ENCODE measurements around the gene FNDC5.
A peak's percentile ranks its signal among the peaks of the same experiment; 100 is the strongest.
"Not testable (repeated sequence)": the region's sequence is repeated elsewhere in the genome, so short reads cannot be mapped to it uniquely, and the experiment has no call there.

Gene FNDC5

DNA sequence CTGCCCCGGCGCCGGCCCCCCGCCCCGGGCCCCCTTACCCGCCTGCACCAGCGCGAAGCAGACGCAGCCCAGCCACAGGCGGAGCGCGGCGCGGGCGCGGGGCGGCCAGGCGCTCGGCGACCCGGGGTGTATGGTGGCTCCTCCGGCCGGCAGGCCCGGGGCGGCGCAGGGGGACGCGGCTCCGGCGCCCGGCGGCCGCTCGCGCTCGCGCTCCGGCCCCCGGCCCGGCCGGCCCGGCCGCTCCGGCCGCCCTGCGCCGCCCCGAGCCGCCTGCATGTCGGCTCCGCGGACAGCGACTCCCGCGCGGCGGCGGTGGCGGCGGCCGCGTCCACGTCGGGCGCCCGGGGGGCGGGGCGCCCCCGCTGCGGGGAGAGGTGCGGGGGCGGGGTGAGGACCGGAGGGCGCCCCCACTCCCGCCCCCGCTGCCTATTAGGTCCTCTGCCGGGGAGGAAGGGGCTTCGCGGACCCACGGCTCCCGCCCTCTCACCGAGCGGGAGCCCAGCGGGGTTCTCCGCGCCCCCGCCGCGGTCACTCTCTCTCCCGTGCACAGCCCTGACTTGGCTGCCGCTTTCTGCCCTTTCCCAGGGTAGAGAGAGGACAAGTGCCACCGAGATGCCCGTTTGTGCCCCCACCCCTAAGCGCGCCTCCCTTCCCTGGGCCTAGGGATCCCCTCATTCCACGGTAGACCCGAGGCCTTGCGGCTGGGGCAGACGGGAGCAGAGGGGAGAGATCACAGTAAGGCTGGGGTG, at the start of gene FNDC5:
FNDC5 (minus strand) TSS at position 298 of the 749 bp plus-strand sequence.
- DNase-seq: peak; percentile 69

DNA sequence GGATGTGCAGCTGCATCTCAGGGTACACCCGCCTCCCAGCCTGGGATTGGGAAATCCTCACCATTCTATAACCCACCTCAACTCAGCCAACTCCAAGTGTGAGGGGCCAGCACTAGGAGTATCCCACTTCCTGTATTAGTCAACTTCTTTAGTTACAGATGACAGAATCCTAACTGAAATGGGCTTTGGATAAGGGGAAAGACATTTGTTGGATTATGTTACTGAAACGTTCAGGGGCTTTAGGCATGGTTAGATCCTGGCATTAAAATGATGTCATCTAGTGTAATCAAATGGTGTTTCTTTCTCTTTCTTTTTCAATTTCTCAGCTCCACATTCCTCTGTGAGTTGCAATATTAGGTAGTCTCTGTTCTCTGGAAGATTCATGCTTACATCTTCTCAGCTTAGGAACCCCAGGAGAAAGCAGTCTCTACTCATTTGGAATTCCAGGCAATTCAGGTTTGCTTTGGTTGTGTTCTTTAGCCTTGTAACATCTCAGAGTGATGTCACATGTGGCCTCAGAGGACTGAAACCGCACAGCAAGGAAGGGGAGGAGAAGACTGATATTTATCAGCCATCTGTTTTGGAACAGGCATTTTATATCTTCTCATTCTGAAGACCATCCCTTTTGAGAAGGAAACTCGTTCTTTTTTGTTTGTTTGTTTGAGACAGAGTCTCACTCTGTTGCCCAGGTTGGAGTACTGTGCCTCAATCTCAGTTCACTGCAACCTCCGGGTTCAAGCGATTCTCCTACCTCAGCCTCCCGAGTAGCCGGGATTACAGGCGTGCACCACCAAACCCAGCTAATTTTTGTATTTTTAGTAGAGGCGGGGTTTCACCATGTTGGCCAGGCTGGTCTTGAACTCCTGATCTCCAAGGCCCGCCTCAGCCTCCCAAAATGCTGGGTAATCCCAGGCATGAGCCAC, 49.4 kb upstream of the FNDC5 start:
- no peak for DNase-seq

DNA sequence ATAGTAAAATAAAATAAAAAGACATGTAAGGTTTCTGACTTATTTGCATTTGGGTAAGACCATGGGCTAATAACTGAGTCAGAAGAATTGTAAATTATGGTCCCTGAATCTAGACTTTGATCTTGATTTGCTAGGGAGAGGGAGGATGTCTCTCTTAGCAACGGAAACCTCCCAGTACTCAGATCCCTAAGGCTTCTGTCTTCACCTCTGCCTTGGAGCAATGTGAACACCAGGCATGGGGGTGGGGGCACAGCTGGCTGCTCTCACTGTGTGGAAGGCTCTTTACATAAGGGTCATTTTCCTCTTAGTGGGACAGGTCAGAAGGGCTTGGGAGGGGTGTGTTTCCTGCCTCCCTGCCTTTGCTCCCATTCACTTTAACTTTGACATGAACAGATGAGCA, 47.5 kb upstream of the FNDC5 start:
- DNase-seq: no peak

DNA sequence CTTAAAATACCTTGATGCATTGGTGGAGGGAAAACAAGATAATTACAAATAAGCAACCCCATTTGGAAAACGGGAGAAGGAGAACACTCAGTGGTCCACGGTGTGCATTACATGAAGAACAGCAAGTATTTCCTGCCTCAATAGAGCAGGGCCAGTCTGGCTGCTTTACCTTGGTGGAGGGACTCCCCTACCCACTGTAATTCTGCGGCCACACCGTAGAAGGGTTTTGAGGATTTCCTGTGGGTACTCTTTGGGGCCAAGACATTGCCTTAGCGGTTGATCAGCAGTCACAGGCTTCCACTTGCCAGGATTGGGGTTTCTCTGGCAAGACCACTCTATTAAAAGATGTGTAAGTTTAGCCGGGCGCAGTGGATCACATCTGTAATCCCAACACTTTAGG, 46.8 kb upstream of the FNDC5 start:
- DNase-seq: no peak

DNA sequence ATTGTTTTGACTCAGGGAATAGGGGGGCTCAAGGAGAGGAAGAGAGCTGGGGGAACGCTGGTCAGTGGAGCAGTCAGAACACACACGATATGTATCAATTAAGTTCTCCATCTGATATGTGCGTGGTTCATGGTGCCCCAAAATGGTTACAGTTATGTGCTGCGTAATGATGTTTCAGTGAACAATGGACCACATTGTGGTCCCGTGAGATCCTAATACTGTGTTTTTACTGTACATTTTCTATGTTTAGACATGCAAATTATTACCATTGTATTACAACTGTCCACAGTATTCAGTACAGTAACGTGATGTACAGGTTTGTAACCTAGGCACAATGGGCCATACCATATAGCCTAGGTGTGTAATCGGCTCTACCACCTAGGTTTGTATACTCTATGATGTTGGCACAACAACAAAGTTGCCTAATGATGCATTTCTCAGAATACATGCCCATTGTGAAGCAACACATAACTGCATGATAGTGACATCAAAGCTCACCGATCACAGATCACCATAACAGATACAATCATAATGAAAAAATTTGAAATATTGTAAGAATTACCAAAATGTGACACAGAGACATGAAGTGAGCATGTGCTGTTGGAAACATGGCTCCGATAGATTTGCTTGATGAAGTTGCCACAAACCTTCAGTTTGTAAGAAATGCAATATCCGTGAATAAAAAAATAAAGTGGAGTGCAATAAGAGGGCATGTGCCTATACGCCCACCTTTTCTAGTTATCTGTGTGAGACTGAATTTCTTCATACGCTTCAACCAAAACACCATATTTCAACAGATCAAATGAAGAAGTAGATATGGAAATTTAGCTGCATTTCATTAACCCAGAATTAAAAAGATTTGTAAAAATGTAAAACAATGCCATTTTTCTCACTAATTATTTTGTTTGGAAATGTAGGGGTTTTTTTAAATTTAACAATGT, 45.3 kb upstream of the FNDC5 start:
- no peak for DNase-seq

DNA sequence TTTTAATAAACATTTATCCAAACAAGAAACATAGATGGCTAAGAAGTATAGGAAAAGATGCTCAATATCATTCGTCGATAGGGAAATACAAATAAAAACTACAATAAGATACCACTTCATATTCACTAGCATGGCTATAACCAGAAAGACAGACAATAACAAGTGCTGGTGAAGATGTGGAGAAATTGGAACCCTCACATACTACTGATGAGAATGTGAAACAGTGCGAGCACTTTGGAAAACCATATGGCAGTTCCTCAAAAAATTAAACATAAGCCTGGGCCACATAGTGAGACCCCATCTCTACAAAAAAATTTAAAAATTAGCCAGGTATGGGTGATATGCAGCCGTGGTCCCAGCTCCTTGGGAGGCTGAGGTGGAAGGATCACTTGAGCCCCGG, 39.6 kb upstream of the FNDC5 start:
- DNase-seq: no peak

DNA sequence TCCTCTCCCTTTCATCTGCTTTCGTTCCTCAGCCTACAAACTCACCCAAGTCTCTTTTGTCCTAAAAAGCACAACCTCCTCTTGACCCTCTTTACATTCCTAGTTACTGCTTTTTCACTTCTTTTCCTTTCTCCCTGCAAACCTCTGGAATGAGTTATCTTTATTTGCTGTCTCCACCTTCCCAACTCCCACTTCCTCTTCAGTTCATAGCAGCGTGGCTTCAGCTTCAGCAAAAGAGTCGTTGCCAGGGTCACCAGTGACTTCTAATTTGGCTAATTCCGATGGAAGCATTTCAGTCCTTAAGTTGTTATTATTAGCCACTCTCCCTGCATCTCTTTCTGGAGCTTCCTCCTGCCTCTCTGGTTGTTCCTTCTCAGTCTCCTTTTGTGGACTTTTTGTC, 36.7 kb upstream of the FNDC5 start:
- no peak for DNase-seq

DNA sequence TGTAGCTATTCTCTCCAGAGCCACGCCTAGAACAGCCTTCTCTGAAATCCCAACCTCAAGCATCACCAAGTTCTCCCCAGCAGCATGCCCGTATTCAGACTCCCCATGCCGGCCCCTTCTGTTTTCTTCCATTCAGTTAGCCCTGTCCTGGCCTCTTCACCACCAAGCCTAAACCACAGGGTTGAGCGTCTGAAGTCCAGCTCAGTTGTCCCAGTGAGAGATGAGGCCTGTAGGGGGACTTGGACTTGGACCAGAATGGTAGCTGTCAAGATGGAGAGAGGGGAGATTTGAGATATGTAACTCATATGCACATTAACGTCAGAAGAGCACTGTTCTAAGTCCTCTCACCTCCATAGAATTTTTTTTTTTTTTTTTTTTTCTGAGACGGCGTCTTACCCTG, 35.9 kb upstream of the FNDC5 start:
- DNase-seq: no peak

DNA sequence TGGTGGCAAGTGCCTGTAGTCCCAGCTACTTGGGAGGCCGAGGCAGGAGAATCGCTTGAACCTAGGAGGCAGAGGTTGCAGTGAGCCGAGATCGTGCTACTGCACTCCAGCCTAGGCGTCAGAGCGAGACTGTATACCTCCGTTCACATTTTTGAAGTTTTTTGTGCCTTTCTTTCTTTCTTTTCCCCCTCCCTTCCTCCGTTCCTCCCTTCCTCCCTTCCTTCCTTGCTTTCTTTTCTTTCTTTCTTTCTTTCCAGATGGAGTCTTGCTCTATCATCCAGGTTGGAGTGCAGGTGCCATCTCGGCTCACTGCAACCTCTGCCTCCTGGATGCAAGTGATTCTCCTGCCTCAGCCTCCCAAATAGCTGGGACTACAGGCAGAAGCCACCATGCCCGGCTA, 34.9 kb upstream of the FNDC5 start:
- DNase-seq: not testable (repeated sequence)

DNA sequence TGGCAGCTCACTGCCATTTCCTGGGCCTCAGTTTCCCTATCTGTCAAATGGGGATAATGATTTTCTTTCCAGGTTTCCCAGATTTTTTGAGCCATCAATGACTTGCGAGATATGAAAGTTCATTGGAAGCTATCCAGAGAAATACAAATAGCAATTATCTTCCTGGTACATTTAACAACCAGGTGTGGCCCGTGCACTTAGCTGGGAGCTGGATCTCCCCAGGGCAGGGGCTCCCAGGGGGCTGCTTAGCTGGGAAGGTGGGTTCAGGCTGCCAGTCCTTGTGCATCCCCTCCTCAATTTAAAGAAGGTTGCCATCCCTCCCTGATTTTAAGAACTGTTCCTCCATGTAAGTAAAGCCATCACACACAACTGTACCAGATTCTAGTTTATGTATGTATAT, 34.1 kb upstream of the FNDC5 start:
- DNase-seq: no peak

DNA sequence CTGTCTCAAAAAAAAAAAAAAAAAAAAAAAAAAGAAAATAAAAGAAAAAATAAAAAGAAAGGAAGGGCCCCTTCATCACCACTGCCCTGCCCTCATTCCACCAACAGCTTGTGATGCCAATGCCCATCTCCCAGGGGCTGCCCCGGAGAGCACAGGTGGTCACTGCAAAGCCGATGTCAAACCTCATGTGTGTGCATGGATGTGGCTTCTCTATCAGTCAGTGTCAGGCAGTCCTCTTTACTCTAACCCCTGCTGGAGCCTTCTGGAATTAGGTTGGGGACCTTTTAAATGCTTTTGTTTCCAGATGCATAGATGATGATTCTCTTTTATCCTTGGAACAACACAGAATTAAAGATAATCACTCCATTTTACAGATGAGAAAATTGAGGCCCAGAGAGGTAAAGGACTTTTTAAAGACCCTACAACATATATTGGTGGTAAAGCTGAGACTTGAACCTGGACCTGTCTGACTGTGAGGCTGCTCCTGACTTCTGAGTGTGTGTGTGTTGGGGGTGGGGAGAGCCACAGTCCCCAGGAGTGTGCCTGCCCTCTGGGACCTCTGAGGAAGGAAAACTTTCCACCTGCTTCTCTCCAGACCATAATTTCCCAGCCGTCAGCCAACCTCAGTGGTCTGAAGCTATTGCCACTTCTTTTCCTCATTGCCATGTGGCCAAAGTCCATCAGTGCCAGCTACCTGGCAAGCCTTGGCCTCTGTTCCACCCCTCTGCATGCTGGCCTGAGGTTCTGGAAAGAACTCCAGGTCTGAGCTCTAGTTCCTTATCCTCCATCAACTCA, 33.5 kb upstream of the FNDC5 start:
- peak; percentile 46 for DNase-seq

DNA sequence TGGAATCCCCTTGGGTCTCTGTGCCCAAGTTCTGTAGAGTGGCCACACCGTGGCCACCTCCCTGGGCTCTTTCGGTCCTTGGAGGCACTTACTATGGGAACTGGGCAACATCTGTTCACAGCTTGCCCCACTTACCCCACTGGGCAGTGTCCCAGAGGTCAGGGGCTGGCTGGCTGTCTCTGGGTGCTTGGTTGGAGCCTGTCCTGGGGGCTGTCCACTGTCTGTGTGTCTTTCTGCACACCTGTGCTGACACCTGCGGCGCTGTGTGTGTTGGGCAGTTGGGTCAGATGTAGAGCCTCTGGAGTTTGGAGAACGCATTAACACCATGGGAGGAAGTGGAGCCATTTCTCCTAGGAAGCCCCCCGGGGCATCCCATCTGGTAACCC, 31.8 kb upstream of the FNDC5 start:
- no peak for DNase-seq

DNA sequence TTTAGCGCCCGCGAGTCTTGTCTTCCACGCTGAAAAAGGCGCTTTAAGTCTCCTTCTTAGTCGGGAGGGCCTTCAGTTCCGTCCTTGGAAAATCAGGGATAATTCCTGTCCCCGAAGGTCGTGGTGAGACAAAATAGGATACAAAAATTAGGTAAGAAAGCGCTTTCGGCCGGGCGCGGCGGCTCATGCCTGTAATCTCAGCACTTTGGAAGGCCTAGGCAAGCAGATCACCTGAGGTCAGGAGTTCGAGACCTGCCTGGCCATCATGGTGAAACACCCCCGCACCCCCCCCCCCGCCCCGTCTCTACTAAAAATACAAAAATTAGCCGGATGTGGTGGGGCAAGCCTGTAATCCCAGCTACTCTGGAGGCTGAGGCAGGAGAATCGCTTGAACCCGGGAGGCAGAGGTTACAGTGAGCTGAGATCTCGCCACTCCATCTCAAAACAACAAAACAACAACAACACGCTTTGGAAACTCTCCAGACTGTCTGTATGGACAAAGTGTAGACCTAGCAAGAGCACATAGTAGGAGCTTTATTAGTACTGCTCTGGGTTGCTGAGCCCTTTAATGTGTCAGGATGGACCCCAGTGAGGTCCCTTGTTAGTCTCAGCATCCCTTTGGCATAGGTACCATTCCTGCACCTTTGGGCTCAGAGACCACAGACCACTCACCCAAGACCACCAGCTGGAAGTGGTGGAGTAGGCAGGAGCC, 31.3 kb upstream of the FNDC5 start:
- peak; percentile 46 for DNase-seq

DNA sequence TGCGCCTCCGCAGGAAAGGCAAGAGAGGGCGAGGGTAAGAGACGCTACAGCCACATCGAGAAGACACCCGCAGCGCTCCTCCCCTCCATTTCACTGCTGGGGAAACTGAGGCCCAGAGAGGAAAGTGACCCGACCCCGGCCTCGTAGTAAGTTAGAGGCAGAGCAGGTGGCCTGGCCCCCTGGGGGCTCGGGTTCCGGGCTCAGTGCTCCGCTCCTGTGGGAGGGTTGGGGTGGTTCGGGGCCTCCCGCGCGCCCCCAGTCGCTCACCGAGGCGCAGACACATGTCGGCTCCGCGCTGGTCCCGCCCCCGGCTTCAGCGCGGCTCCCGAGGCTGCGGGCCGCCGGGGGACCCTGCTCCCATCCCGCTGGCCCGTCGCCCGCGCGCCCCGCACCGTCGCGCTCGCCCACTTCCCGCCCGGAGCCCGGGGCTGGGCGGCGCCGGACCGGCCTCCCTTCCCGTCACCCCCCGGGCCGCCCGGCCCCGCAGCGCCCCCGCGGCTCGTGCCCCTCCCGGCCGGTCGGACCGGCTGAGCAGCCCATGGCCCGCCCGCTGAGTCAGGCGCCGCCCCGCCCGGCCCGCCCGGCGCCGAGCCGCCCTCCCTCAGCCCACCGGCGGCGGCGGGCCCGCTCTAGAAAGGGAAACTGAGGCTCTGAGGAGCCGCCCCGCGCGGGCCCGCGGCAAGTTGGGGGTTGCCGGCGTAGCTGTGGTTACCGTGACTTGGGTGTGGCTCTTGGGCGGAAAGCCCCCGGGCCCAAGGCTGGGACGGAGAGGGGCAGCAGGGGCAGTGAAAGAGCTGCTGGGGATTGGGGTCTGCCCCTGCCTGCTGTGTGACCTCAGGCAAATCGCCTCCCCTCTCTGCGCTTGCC, 30.5 kb upstream of the FNDC5 start, which contains the start of gene TMEM54:
TMEM54 (minus strand) TSS at position 434 of the 867 bp plus-strand sequence; CDS start at position 283, 151 bp downstream.
- DNase-seq: peak; percentile 85

DNA sequence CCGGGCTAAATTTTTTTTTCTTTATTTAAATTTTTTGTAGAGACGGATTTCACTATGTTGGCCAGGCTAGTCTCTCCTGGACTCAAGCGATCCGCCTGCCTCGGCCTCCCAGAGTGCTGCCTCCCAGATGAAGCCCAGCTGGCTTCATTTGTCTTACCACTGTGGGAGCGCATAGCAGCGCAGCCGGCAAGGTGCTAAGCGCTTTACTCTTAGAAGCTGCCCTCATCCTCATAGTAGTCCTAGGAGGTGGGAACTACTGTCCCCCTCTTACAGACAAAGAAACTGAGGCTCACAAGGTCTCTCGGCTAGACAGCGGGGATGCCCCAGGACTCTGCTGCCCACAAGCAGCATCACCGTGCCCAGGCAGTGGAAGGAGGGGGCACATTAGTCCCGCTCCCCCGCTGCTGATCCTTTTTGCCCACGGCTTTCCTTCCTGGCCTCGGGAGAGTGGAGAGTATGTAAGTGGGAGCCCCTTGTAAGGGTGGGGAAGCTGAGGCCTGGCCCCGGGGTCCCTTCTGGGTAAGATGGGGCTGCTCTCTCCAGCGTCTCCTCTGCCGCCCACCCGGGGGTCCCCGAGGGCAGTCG, 29.8 kb upstream of the FNDC5 start:
- peak; percentile 44 for DNase-seq

DNA sequence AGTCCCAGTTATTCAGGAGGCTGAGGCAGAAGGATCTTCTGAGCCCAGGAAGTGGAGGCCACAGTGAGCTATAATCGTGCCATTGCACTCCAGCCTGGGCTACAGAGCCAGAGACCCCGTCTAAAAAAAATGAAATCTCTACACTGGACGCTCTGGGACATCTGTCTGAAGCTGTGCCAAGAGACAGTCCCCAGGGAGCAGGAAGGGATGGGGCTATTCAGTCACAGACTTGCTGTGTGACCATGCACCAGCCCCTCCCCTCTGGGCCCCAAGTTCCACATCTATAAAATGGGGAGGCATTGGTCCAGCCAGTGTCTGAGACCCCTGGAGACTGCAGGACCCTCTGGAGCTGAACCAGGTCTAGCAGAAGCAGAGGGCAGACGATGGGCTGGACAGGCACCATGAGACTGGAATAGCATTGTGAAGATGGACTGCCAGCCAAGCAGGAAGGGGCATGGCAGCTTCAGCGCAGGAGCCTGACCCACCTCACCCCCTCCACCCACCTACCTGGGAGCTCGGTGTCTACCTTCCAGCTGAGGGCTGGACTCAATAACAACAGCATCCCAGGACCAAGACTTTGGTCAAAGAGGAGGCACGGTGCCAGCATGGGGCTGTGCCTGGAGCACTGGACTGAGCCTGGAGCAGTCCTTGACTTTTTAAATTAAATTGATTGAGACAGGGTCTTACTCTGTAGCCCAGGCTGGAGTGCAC, 29.0 kb upstream of the FNDC5 start:
- DNase-seq: no peak

DNA sequence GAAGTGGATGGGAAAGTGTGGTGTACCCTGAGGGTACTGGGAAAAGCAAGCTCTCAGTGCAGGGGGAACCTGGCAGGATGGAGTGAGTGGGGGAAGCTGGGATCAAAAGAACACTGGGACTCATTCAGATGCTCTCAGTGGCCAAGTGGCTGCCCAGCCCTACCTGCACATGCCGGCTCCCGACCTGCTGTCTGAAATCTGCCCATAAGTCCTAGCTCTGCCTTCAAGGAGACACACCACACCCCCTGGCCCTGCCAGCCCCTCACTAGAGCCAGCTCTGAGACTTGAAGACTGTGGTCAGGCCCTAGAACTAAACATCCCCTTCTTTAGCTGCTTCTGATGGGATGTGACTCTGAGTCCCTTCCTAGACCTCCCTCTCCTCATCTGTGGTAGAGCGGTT, 28.2 kb upstream of the FNDC5 start:
- no peak for DNase-seq

DNA sequence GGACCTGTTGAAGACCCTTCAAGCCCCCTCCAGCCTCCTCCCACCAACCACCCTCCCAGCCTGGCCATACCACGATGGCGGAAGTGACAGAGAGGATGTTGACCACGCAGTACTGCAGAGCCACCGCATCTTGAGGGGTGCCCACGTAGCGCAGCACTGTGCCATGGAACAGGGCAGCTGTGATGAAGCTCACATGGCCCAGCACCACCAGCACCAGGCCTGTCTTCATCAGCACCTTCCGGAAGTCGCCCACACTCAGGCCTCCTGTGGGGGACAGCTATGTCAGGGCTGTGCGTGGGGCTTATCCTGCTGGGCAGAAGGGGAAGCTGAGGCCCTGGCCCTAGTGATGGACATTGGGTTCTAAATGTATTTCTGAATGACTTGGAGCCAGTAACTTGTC, 27.3 kb upstream of the FNDC5 start:
- DNase-seq: no peak
